Liver (tissue), 9 donors: ENCODE results near the gene DMTF1. TPM values are rescaled to one million over a fixed set of nuclear protein-coding genes. Genes with fewer than 3 reads are reported as not detected.

Source experiments
- DNase-seq: peaks from one replicate; pipeline ENCODE4 v3.0.0-alpha.2; 2017; ENCODE audit warnings: low spot score
- H3K27ac ChIP-seq, 2 donors: one replicate each; pipeline ENCODE4 v1.7.0; 2013; ENCODE audit warnings: inconsistent platforms in 2 of 2, low read length in 2 of 2, control low read depth in 1 of 2, low read depth in 1 of 2, mild to moderate bottlenecking in 1 of 2
- H3K27me3 ChIP-seq, 4 donors: one replicate each; pipeline versions ENCODE4 v1.6.1 to v1.7.0; 2013; ENCODE audit warnings: low read length in 3 of 4, inconsistent platforms in 1 of 4, mild to moderate bottlenecking in 1 of 4, moderate library complexity in 1 of 4; ENCODE audit not compliant: control insufficient read depth in 4 of 4, insufficient read depth in 4 of 4
- H3K36me3 ChIP-seq, 4 donors: one replicate each; pipeline versions ENCODE4 v1.6.1 to v1.7.0; 2013; ENCODE audit warnings: low read length in 3 of 4, mild to moderate bottlenecking in 3 of 4, low read depth in 1 of 4, moderate library complexity in 1 of 4; ENCODE audit not compliant: control insufficient read depth in 4 of 4, insufficient read depth in 3 of 4
- H3K4me1 ChIP-seq, 4 donors: one replicate each; pipeline versions ENCODE4 v1.6.1 to v1.7.0; 2013; ENCODE audit warnings: low read length in 3 of 4, mild to moderate bottlenecking in 3 of 4, moderate library complexity in 1 of 4; ENCODE audit not compliant: control insufficient read depth in 4 of 4, insufficient read depth in 4 of 4
- H3K4me3 ChIP-seq, 3 donors: one replicate each; pipeline versions ENCODE4 v1.6.1 to v1.7.0; 2013; ENCODE audit warnings: low read length in 3 of 3, control low read depth in 1 of 3, low read depth in 1 of 3, mild to moderate bottlenecking in 1 of 3
- H3K9ac ChIP-seq, 2 donors: one replicate each; pipeline ENCODE4 v1.7.0; 2013; ENCODE audit warnings: low read length in 2 of 2, mild to moderate bottlenecking in 2 of 2, moderate library complexity in 2 of 2, control low read depth in 1 of 2, low read depth in 1 of 2
- H3K9me3 ChIP-seq, 4 donors: one replicate each; pipeline versions ENCODE4 v1.6.1 to v1.7.0; 2013; ENCODE audit warnings: low read length in 3 of 4; ENCODE audit not compliant: control insufficient read depth in 4 of 4
- ATF3 ChIP-seq: IDR thresholded peaks from 2 replicates; pipeline ENCODE4 v1.6.1; 2016; ENCODE audit warnings: antibody characterized with exemption
- EGR1 ChIP-seq, 2 donors: IDR thresholded peaks; 2 replicates each; pipeline ENCODE4 v1.6.1; 2016 to 2018; ENCODE audit warnings: antibody characterized with exemption in 2 of 2, low read depth in 2 of 2
- FOXA1 ChIP-seq: IDR thresholded peaks from 2 replicates; pipeline ENCODE4 v1.6.1; 2016; ENCODE audit warnings: antibody characterized with exemption
- HNF4A ChIP-seq, 2 donors: conservative IDR thresholded peaks; 2 replicates each; pipeline ENCODE4 v1.6.1; 2016; ENCODE audit warnings: antibody characterized with exemption in 2 of 2, mild to moderate bottlenecking in 2 of 2
- HNF4G ChIP-seq: IDR thresholded peaks from 2 replicates; pipeline ENCODE4 v1.6.1; 2016; ENCODE audit warnings: antibody characterized with exemption
- JUND ChIP-seq, 2 donors: IDR thresholded peaks; 2 replicates each; pipeline ENCODE4 v1.6.1; 2016; ENCODE audit warnings: antibody characterized with exemption in 2 of 2
- MAX ChIP-seq: IDR thresholded peaks from 2 replicates; pipeline ENCODE4 v1.6.1; 2016; ENCODE audit warnings: antibody characterized with exemption
- SP1 ChIP-seq: IDR thresholded peaks from 2 replicates; pipeline ENCODE4 v1.6.1; 2018; ENCODE audit warnings: antibody characterized with exemption, mild to moderate bottlenecking
- TAF1 ChIP-seq: conservative IDR thresholded peaks from 2 replicates; pipeline ENCODE4 v1.6.1; 2016; ENCODE audit warnings: antibody characterized with exemption, mild to moderate bottlenecking
- YY1 ChIP-seq: IDR thresholded peaks from 2 replicates; pipeline ENCODE4 v1.6.1; 2016; ENCODE audit warnings: antibody characterized with exemption, mild to moderate bottlenecking
- WGBS: extraction: QIAGEN DNeasy Blood & Tissue Kit; methylation state at CpG from one replicate; pipeline ENCODE4 v1.1.7; 2013; 5-methylcytosine and 5-hydroxymethylcytosine counted together
- polyA plus RNA-seq, 2 donors: library from polyadenylated mRNA; stranded (reverse) in 1 of 2; unstranded in 1 of 2; fragments of 200-250 nt in 1 of 2; fragments of >200 nt in 1 of 2; fragmentation: Nextera tagmentation in 1 of 2; extraction: Ambion mirVana in 1 of 2; gene quantifications; one replicate each; pipeline versions ENCODE4 v1.2.1 to v1.2.3, GENCODE V29; 2013 to 2015
- total RNA-seq, 2 donors: library from RNA; depleted of rRNA; stranded (reverse); fragments of >200 nt; gene quantifications; one replicate each; pipeline ENCODE4 v1.2.3, GENCODE V29; 2014
- TF ChIP-seq, protein P1 (sequence below): IDR thresholded peaks from 2 replicates; pipeline ENCODE4 v1.6.1; 2016; ENCODE audit warnings: antibody characterized with exemption, mild to moderate bottlenecking
- TF ChIP-seq, protein P2 (sequence below): fragments of 150-350 bp; IDR thresholded peaks from 2 replicates; pipeline ENCODE4 v1.5.1; 2017; ENCODE audit warnings: improper control_type of control experiment, low read depth, low read length; ENCODE audit not compliant: missing input control
- donor health status: healthy.
- donor health status: healthy.
- donor health status: healthy.
- donor health status: healthy.
- donor health status: healthy.

The DMTF1 gene
- total and polyA plus RNA-seq, 4 donors = 6.5 to 54.6 (median 26.0) TPM

- TF ChIP-seq, protein P1, sequence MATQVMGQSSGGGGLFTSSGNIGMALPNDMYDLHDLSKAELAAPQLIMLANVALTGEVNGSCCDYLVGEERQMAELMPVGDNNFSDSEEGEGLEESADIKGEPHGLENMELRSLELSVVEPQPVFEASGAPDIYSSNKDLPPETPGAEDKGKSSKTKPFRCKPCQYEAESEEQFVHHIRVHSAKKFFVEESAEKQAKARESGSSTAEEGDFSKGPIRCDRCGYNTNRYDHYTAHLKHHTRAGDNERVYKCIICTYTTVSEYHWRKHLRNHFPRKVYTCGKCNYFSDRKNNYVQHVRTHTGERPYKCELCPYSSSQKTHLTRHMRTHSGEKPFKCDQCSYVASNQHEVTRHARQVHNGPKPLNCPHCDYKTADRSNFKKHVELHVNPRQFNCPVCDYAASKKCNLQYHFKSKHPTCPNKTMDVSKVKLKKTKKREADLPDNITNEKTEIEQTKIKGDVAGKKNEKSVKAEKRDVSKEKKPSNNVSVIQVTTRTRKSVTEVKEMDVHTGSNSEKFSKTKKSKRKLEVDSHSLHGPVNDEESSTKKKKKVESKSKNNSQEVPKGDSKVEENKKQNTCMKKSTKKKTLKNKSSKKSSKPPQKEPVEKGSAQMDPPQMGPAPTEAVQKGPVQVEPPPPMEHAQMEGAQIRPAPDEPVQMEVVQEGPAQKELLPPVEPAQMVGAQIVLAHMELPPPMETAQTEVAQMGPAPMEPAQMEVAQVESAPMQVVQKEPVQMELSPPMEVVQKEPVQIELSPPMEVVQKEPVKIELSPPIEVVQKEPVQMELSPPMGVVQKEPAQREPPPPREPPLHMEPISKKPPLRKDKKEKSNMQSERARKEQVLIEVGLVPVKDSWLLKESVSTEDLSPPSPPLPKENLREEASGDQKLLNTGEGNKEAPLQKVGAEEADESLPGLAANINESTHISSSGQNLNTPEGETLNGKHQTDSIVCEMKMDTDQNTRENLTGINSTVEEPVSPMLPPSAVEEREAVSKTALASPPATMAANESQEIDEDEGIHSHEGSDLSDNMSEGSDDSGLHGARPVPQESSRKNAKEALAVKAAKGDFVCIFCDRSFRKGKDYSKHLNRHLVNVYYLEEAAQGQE = no peak
- TF ChIP-seq, protein P2, sequence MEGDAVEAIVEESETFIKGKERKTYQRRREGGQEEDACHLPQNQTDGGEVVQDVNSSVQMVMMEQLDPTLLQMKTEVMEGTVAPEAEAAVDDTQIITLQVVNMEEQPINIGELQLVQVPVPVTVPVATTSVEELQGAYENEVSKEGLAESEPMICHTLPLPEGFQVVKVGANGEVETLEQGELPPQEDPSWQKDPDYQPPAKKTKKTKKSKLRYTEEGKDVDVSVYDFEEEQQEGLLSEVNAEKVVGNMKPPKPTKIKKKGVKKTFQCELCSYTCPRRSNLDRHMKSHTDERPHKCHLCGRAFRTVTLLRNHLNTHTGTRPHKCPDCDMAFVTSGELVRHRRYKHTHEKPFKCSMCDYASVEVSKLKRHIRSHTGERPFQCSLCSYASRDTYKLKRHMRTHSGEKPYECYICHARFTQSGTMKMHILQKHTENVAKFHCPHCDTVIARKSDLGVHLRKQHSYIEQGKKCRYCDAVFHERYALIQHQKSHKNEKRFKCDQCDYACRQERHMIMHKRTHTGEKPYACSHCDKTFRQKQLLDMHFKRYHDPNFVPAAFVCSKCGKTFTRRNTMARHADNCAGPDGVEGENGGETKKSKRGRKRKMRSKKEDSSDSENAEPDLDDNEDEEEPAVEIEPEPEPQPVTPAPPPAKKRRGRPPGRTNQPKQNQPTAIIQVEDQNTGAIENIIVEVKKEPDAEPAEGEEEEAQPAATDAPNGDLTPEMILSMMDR = no peak
These were observed 3.5 kb downstream of the DMTF1 start (continued) for GRCh38 chr7:87155788-87156187.

- TF ChIP-seq MAX (no peak), EGR1 (IDR thresholded peaks at IDR 0.05; ENCODE audit: low read depth in 2 of 2) (no peak), YY1 (no peak), HNF4A (conservative IDR thresholded peaks at IDR 0.05) (no peak), TAF1 (no peak), HNF4G (no peak), JUND (IDR thresholded peaks at IDR 0.05) (no peak), SP1 (no peak), FOXA1 (no peak), ATF3 (no peak)
- TF ChIP-seq, protein P2 = no peak
- TF ChIP-seq, protein P1 = no peak
- Histone ChIP-seq H3K4me1 (peaks cover 3 to 34% (median 20%) of the 10 kb centered on the region in 4 donors), H3K27ac (no peak overlapping the region), H3K9ac (no peak overlapping the region), H3K4me3 (no peak overlapping the region), H3K27me3 (no peaks in the 10 kb centered on the region), H3K36me3 (no peaks in the 10 kb centered on the region), H3K9me3 (no peaks in the 10 kb centered on the region)
- DNase-seq = no peak
- 88% methylated on average over 2 of the region's 2 CpGs for WGBS
These were observed 4.5 kb downstream of the DMTF1 start for GRCh38 chr7:87156709-87157108.
